T-helper 1 cell treated with Interleukin-12 subunit alpha and Interleukin-12 subunit beta and Interleukin-4 antibody, amounts not matched to agents 30 μg/mL and 1 μg/mL, for 36 hours (primary cell): ENCODE results near the gene RRM1.
"Not testable (repeated sequence)": the region's sequence is repeated elsewhere in the genome, so short reads cannot be mapped to it uniquely, and the experiment has no call there.

Source experiments
- H3K27ac Mint-ChIP-seq: one replicate; pipeline ENCODE4 v1.8.0; 2021; ENCODE audit warnings: mild to moderate bottlenecking, mixed read lengths
- H3K27me3 Mint-ChIP-seq: one replicate; pipeline ENCODE4 v1.8.0; 2021; ENCODE audit warnings: low read depth, mixed read lengths
- H3K36me3 Mint-ChIP-seq: one replicate; pipeline ENCODE4 v1.8.0; 2021; ENCODE audit warnings: low read depth, mixed read lengths
- H3K4me1 Mint-ChIP-seq: one replicate; pipeline ENCODE4 v1.8.0; 2021; ENCODE audit warnings: low read depth, mixed read lengths
- H3K4me3 Mint-ChIP-seq: one replicate; pipeline ENCODE4 v1.8.0; 2021; ENCODE audit warnings: mild to moderate bottlenecking, moderate library complexity, mixed read lengths
- H3K9me3 Mint-ChIP-seq: one replicate; pipeline ENCODE4 v1.8.0; 2021; ENCODE audit warnings: mixed read lengths

The RRM1 gene

GRCh38 chr11:4138497-4138896, 43.9 kb downstream of the RRM1 start:
- H3K4me3 Mint-ChIP-seq: no peak overlapping the region
- peaks cover 23% of the 10 kb centered on the region for H3K9me3 Mint-ChIP-seq
- H3K27me3 Mint-ChIP-seq: no peaks in the 10 kb centered on the region
- no peak overlapping the region for H3K27ac Mint-ChIP-seq
- peaks cover 68% of the 10 kb centered on the region for H3K36me3 Mint-ChIP-seq
- peaks cover 7% of the 10 kb centered on the region for H3K4me1 Mint-ChIP-seq

GRCh38 chr11:4140067-4140636, 45.6 kb downstream of the RRM1 start:
- Mint-ChIP-seq H3K4me1 (peaks cover 4% of the 10 kb centered on the region), H3K36me3 (peaks cover 54% of the 10 kb centered on the region), H3K27ac (no peak overlapping the region), H3K9me3 (peaks cover 23% of the 10 kb centered on the region), H3K4me3 (no peak overlapping the region), H3K27me3 (no peaks in the 10 kb centered on the region)

GRCh38 chr11:4146070-4146771, 51.6 kb downstream of the RRM1 start:
- Mint-ChIP-seq H3K36me3 (peaks cover 17% of the 10 kb centered on the region), H3K4me3 (no peak overlapping the region), H3K27ac (peak overlapping the region; percentile 58), H3K9me3 (no peaks in the 10 kb centered on the region), H3K4me1 (peaks cover 15% of the 10 kb centered on the region), H3K27me3 (no peaks in the 10 kb centered on the region)

- Mint-ChIP-seq H3K27me3 (no peaks in the 10 kb centered on the region), H3K27ac (peak overlapping the region; percentile 58), H3K4me3 (no peak overlapping the region), H3K36me3 (peaks cover 12% of the 10 kb centered on the region), H3K9me3 (no peaks in the 10 kb centered on the region), H3K4me1 (peaks cover 15% of the 10 kb centered on the region)
These were observed 52.1 kb downstream of the RRM1 start for GRCh38 chr11:4146772-4147098.

GRCh38 chr11:4154503-4154902, 59.9 kb downstream of the RRM1 start:
- Mint-ChIP-seq H3K9me3 (peaks cover 4% of the 10 kb centered on the region), H3K36me3 (peaks cover 4% of the 10 kb centered on the region), H3K4me3 (no peak overlapping the region), H3K27ac (no peak overlapping the region), H3K4me1 (peaks cover 2% of the 10 kb centered on the region), H3K27me3 (no peaks in the 10 kb centered on the region)

- no peaks in the 10 kb centered on the region for H3K27me3 Mint-ChIP-seq
- no peak overlapping the region for H3K27ac Mint-ChIP-seq
- no peak overlapping the region for H3K4me3 Mint-ChIP-seq
- H3K9me3 Mint-ChIP-seq: peaks cover 4% of the 10 kb centered on the region
- no peaks in the 10 kb centered on the region for H3K4me1 Mint-ChIP-seq
- peaks cover 4% of the 10 kb centered on the region for H3K36me3 Mint-ChIP-seq
These were observed 62.0 kb downstream of the RRM1 start for GRCh38 chr11:4156571-4156970.

GRCh38 chr11:4158818-4159217, 64.2 kb downstream of the RRM1 start:
- not testable (repeated sequence) for H3K36me3 Mint-ChIP-seq, H3K9me3 Mint-ChIP-seq, H3K4me3 Mint-ChIP-seq, H3K4me1 Mint-ChIP-seq, H3K27me3 Mint-ChIP-seq, H3K27ac Mint-ChIP-seq

- H3K36me3 Mint-ChIP-seq: peaks cover 4% of the 10 kb centered on the region
- H3K27me3 Mint-ChIP-seq: no peaks in the 10 kb centered on the region
- no peak overlapping the region for H3K27ac Mint-ChIP-seq
- H3K4me1 Mint-ChIP-seq: no peaks in the 10 kb centered on the region
- no peak overlapping the region for H3K4me3 Mint-ChIP-seq
- H3K9me3 Mint-ChIP-seq: peaks cover 4% of the 10 kb centered on the region
These were observed 66.7 kb downstream of the RRM1 start for GRCh38 chr11:4161305-4161704.

GRCh38 chr11:4164884-4165590, 70.4 kb downstream of the RRM1 start:
- Mint-ChIP-seq H3K4me1 (no peaks in the 10 kb centered on the region), H3K27ac (no peak overlapping the region), H3K4me3 (no peak overlapping the region), H3K9me3 (no peaks in the 10 kb centered on the region), H3K27me3 (no peaks in the 10 kb centered on the region), H3K36me3 (no peaks in the 10 kb centered on the region)

- Mint-ChIP-seq H3K4me1 (no peaks in the 10 kb centered on the region), H3K27me3 (no peaks in the 10 kb centered on the region), H3K4me3 (no peak overlapping the region), H3K9me3 (no peaks in the 10 kb centered on the region), H3K36me3 (no peaks in the 10 kb centered on the region), H3K27ac (no peak overlapping the region)
These were observed 72.7 kb downstream of the RRM1 start for GRCh38 chr11:4167292-4167691.

- no peaks in the 10 kb centered on the region for H3K9me3 Mint-ChIP-seq
- H3K27ac Mint-ChIP-seq: no peak overlapping the region
- H3K4me3 Mint-ChIP-seq: no peak overlapping the region
- no peaks in the 10 kb centered on the region for H3K36me3 Mint-ChIP-seq
- H3K27me3 Mint-ChIP-seq: no peaks in the 10 kb centered on the region
- no peaks in the 10 kb centered on the region for H3K4me1 Mint-ChIP-seq
These were observed 73.2 kb downstream of the RRM1 start for GRCh38 chr11:4167758-4168157.

- not testable (repeated sequence) for H3K9me3 Mint-ChIP-seq, H3K27me3 Mint-ChIP-seq, H3K36me3 Mint-ChIP-seq, H3K4me3 Mint-ChIP-seq, H3K4me1 Mint-ChIP-seq, H3K27ac Mint-ChIP-seq
These were observed 81.2 kb downstream of the RRM1 start for GRCh38 chr11:4175620-4176350.

GRCh38 chr11:4178813-4179662, 84.4 kb downstream of the RRM1 start:
- Mint-ChIP-seq H3K36me3 (no peaks in the 10 kb centered on the region), H3K9me3 (no peaks in the 10 kb centered on the region), H3K4me1 (no peaks in the 10 kb centered on the region), H3K27me3 (peaks cover 9% of the 10 kb centered on the region), H3K4me3 (no peak overlapping the region), H3K27ac (no peak overlapping the region)
